GM12875 (cell line): Measurements from ENCODE around the gene ACTN1.

ENCODE experiments used
- H3K4me3 ChIP-seq: one replicate; pipeline ENCODE4 v1.5.1; 2011; ENCODE audit warnings: low read depth, low read length, control low read depth
- TF ChIP-seq, protein P1 (sequence below): IDR thresholded peaks from 2 replicates; pipeline ENCODE4 v1.5.1; 2011; ENCODE audit warnings: low read depth, mild to moderate bottlenecking, control low read depth, inconsistent platforms, low read length, moderate library complexity, borderline replicate concordance; ENCODE audit not compliant: insufficient read depth

Gene ACTN1

DNA sequence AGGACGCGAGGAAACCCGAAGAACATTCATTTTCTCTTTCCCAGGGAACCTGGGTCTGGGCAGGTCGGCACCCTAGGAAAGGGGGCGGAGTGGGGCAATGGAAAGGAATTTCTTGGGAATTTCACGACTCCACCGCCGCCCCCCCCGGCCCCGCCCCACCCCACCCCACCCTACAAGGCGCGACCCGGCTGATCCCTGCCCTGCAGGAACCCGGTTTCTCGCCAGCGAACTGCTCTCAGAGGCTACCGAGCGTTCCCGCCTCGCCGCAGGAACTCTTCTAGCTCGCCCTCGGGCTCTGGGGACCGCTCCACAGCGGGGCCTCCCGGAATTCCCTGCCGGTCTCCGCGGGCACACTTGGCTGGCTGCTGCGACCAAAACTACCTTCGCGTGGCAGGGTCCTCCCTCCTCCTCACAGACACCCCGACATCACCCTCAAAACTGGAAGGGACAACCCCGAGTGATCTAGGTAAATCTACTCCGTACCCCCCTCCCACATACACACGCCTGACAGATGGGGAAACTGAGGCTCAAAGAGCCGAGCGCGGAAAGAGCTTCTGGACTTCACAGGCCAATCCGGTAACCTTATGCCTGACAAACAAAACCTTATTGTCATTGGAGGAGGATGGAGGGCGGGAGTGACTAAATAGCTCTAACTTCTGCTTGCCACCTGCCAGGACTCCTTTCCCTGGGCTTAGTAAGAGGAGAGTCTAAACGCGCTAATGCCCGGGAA is 785 bp upstream of the ACTN1 start:
- H3K4me3 ChIP-seq: no peak overlapping the region
- TF ChIP-seq, protein P1, sequence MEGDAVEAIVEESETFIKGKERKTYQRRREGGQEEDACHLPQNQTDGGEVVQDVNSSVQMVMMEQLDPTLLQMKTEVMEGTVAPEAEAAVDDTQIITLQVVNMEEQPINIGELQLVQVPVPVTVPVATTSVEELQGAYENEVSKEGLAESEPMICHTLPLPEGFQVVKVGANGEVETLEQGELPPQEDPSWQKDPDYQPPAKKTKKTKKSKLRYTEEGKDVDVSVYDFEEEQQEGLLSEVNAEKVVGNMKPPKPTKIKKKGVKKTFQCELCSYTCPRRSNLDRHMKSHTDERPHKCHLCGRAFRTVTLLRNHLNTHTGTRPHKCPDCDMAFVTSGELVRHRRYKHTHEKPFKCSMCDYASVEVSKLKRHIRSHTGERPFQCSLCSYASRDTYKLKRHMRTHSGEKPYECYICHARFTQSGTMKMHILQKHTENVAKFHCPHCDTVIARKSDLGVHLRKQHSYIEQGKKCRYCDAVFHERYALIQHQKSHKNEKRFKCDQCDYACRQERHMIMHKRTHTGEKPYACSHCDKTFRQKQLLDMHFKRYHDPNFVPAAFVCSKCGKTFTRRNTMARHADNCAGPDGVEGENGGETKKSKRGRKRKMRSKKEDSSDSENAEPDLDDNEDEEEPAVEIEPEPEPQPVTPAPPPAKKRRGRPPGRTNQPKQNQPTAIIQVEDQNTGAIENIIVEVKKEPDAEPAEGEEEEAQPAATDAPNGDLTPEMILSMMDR: no peak

DNA sequence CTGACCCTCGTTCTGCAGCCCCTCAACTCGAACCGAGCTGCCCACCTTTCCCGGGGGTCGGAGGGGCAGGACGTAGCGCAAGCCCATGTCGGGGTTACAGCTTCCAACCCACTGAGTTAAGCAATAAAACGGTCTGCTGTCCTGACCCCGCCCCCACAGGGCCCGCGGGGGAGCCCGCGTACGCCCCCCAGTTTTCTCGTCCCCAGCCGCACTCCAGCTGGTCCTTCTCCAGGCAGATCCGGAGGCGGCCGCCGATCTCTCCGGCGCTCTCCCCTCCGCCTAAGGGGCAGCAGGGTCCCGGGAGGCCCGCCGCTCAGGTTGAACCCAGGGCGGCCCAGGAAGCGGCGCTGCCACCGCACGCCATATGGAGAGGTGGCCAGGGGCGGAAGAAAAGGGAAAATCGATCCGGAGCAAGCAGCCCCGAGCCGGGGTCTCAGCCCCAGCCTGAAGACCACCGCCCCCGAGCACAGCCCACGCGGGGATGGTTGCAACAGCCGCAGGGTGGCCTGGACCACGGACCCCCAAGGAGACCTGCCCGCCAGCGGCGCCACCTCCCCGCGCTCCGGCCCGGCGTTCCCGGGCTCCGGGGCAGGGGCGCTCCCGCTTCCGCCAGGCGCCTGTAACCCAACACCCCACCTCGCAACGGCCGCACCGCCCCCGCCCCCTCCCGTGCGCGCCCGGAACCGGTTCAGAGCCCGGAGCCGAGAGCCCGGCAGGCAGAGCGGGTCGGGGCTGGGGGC is 760 bp downstream of the ACTN1 start:
- TF ChIP-seq, protein P1: no peak
- H3K4me3 ChIP-seq: peak overlapping the region; percentile 43

DNA sequence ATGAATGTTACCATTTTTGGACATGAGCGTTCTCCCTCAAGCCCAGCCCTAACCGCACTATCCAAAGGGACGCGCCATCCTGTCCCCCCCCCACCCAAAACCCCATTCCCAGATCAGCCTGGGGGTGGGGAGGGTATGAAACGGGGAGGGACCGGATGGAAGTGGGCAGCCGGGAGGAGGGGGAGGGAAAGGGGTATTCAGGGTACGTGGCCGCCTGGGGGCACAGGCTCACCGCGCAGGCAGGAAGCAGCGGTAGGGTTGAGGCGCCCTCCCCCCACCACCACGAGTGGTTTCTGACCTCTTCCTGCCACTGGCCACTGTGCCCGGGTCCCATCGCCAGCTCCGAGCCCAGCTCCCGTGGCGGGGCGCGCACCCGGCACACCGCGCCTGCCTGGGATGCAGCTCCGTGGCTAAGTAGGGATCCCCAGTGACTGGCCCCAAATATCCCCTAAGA is 1.4 kb downstream of the ACTN1 start:
- TF ChIP-seq, protein P1: no peak
- peak overlapping the region; percentile 37 for H3K4me3 ChIP-seq

DNA sequence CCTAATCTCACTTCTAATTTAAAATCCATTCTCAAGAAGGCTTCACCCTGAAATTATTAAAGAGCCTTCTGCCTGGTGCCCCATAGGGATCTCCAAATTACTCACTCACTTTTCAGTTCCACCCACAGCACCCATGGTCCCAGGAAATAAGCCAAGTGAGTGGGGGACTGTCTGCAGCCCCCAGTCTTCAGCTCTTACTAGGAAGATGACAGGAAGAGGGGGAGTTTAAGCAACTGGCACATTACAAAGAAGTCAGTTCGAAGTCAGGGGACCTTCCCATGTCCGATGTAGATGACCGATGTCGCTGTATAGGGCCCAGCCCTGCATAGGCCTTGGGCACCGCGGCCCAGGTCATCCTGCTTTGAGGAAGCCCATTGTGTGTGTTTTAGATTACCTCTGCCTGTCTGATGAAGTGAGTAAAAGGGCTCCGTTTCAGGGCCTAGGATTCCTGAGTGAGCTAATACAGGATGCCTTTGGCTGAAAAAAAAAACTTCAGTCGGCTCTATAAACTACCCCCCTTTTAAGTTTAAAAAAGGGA is 1.9 kb downstream of the ACTN1 start:
- TF ChIP-seq, protein P1: no peak
- no peak overlapping the region for H3K4me3 ChIP-seq

DNA sequence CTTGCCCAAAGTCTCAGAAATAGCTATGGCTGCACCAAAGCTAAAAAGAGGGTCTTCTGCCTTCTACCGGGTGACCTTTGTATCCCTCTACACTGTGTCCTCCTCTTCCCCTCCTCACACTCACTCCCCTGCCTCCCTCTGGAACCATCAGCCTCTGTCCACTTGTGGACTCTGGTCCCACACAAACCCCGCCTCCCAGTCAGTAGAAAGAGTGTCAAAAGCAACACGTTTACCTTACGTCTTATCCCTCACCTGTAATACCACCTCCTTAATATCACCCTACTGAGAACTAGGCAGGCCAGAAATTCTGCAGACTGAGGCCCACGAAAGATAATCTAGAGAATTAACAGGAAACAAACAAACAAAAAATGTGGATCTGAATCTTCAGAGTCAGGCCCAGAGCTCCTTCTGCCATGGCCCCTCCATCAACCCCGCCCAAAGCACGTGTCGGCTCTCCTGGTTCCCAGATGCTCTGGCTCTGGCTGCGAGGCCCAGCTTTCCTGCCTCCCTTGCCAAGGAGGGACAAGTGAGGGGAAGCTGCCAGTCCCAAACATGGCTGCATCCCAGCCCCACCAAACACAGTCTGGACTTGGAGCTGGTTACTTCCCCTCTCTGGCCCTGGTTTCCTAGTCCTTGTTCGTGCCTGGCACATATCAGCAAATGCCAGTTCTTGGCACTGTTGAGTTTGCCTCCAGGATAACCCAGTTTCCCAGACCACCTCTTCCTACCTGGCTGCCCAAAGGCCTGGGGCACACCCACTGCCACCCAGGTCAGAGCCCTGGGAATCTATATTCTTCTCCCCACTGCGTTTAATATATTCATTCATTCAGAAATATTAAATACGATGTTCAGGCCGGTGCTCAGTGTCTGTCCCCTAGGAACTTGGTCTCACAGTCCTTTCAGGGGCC is 2.7 kb downstream of the ACTN1 start:
- TF ChIP-seq, protein P1: no peak
- no peak overlapping the region for H3K4me3 ChIP-seq

DNA sequence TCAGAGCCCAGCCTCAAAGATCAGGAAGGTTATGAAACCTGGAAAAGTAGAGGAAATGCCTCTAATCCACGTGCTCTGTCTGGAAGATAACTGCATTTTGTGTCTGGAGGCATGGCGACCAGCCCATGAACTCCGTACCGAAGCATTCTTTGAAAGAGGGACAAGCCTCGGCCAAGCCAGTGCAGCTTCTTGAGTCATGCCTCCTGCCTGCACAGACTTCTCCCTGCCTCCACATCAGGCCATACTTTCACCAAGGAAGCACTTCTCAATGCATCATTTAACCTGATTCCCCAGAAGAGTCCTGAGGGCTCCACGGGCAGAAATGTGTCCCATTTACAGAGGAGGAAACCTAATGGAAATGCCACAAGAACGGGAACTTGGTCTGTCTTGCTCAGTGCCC is 3.4 kb downstream of the ACTN1 start:
- TF ChIP-seq, protein P1: no peak
- no peak overlapping the region for H3K4me3 ChIP-seq
